A549 (cell line): Measurements from ENCODE around the gene TNPO3.

Experiments
- CHD4 ChIP-seq: fragments of 200-600 bp; sonication (generic); IDR thresholded peaks from 2 replicates; pipeline ENCODE4 v1.6.1; 2016; ENCODE audit warnings: antibody characterized with exemption, mild to moderate bottlenecking, borderline replicate concordance
- CTCF ChIP-seq: fragments of >200 bp; sonication (Bioruptor Twin); formaldehyde crosslinking; IDR thresholded peaks from 3 replicates; pipeline ENCODE4 v1.5.1; 2016
- HDAC2 ChIP-seq: fragments of 200-600 bp; sonication (generic); IDR thresholded peaks from 2 replicates; pipeline ENCODE4 v1.6.1; 2016
- HOXB5 ChIP-seq: fragments of 250-450 bp; sonication (Bioruptor Pico); IDR thresholded peaks from 2 replicates; pipeline ENCODE4 v1.5.0; 2020; ENCODE audit warnings: mild to moderate bottlenecking, moderate library complexity
- JUN ChIP-seq, 2 experiments: fragments of >200 bp; sonication (Bioruptor Twin); formaldehyde crosslinking; IDR thresholded peaks; 2 replicates in 1 of 2; 3 replicates in 1 of 2; pipeline ENCODE4 v1.6.1; 2016 to 2017
- MAFK ChIP-seq: fragments of 450-650 bp; IDR thresholded peaks from 2 replicates; pipeline ENCODE4 v1.6.1; 2014; ENCODE audit not compliant: partially characterized antibody
- POLR2A ChIP-seq: IDR thresholded peaks from 2 replicates; pipeline ENCODE4 v1.6.1; 2012; ENCODE audit warnings: mild to moderate bottlenecking, low read length
- RAD21 ChIP-seq, 2 experiments: fragments of >200 bp in 1 of 2; sonication (Bioruptor Twin) in 1 of 2; formaldehyde crosslinking in 1 of 2; IDR thresholded peaks in 1 of 2; conservative IDR thresholded peaks in 1 of 2; 2 replicates in 1 of 2; 3 replicates in 1 of 2; pipeline ENCODE4 v1.6.1; 2012 to 2018; ENCODE audit warnings: inconsistent platforms in 1 of 2

GRCh38 chr7:128932862-128933179 lies 122.1 kb downstream of the TNPO3 start:
- TF ChIP-seq CTCF (no peak), POLR2A (no peak), JUN (IDR thresholded peaks at IDR 0.05) (no peak), HOXB5 (CRISPR knock-in tag) (no peak), HDAC2 (no peak), CHD4 (no peak), MAFK (no peak), RAD21 (conservative IDR thresholded peaks at IDR 0.05 in 1 of 2, IDR thresholded peaks at IDR 0.05 in 1 of 2) (no peak)
